NCI-H2029 (cell line): ENCODE results near the gene MGST3.
"Not testable (repeated sequence)": the region's sequence is repeated elsewhere in the genome, so short reads cannot be mapped to it uniquely, and the experiment has no call there.

Experiments used
- DNase-seq: peaks from one replicate; lab custom pipeline; 2025; lab: John Stamatoyannopoulos, UW

Gene MGST3

DNA sequence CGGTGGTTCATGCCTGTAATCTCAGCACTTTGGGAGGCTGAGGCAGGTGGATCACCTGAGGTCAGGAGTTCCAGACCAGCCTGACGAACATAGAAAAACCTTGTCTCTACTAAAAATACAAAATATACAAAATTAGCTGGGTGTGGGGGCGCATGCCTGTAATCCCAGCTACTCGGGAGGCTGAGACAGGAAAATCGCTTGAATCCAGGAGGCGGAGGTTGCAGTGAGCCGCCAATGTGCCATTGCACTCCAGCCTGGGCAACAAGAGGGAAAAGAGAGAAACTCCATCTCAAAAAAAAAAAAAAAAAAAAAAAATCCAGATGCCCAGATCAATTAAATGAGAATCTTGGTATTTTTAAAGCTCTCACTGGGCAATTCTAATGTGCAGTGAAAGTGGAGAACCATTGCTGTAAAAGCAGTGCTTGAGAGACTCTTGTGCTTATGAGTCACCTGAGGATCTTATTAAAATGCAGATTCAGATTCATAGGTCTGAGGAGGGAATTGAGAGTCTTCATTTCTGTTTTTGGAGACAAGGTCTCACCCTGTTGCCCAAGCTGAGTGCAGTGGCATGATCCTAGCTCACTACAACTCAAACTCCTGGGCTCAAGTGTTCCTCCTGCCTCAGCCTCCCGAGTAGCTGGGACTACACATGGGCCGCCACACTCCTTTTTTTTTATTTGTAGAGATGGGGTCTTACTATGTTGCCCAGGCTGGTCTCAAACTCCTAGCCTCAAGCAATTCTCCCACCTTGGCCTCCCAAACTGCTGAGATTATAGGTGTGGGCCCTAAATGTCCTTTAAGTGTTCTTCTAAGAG lies 27.9 kb downstream of the MGST3 start:
- DNase-seq: not testable (repeated sequence)

DNA sequence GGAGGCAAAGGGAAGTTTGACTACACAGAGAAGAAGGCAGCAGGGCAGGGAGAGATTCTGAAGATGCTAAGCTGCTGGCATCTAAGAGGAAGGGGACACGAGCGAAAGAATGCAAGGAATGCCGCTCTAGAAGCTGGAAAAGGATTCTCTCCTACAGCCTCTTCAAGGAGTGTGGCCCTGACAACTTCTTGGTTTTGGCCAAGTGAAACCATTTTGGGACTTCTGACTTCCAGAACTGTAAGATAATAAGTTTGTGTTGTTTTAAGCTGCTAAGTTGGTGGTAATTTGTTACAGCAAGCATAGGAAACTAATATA lies 28.5 kb downstream of the MGST3 start:
- no peak for DNase-seq

DNA sequence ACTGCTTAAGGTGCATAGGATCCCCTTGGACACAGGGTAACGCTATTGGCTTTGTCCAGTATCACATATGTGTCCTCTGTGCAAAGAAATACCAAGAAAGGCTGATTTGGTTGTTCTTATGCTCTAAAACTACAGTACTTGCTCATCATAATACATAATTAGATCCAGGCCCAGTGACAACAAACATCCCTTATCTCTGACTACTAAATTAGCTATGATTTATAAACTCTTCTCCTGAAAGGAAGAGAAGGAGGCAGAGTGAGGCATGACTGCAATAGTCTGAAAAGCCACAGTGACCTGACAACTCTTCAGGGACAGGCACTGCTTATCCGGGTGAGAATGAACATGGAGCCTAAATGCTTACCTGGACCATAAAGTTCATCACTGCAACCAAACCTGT lies 30.7 kb downstream of the MGST3 start:
- no peak for DNase-seq

GRCh38 chr1:165662186-165662585 lies 31.2 kb downstream of the MGST3 start:
- no peak for DNase-seq

GRCh38 chr1:165666152-165666825 lies 35.3 kb downstream of the MGST3 start:
- DNase-seq: no peak

DNA sequence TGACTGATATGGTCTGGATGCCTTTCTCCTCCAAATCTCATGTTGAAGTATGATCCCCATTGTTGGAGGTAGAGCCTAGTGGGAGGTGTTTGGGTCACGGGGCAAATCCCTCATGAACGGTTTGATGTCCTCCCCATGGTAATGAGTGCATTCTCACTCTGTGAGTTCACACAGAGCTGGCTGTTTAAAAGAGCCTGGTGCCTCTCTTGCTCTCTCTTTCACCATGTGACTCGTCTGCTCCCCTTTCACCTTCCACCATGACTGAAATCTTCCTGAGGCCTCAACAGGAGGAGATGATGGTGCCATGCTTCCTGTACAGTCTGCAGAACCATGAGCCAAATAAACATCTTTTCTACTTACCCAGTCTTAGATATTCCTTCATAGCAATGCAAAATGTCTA lies 37.1 kb downstream of the MGST3 start:
- no peak for DNase-seq

GRCh38 chr1:165671526-165671925 lies 40.5 kb downstream of the MGST3 start:
- DNase-seq: no peak

- no peak for DNase-seq
Observed at GRCh38 chr1:165674599-165674998, 43.6 kb downstream of the MGST3 start.

DNA sequence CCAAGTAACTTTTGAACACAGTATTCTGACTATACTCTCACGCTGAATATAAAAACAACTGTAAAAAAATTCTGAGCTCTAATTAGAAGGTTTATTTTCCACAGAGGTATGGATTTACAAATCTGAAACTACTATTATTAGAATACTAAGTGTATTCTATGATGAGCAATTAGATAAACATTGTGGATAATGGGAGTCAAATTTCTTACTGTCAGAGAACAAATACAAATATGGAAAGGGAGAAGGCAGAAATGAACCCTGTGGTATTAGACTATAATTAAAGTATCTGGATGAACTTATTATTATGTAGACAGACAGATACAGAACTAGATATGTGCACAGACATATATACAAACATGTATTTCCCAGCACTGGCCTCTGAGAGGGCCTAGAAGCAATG lies 44.8 kb downstream of the MGST3 start:
- DNase-seq: no peak

GRCh38 chr1:165678509-165678908 lies 47.5 kb downstream of the MGST3 start:
- DNase-seq: no peak

GRCh38 chr1:165679282-165680036 lies 48.4 kb downstream of the MGST3 start:
- DNase-seq: no peak

GRCh38 chr1:165680303-165680702 lies 49.3 kb downstream of the MGST3 start:
- no peak for DNase-seq

GRCh38 chr1:165680773-165681172 lies 49.7 kb downstream of the MGST3 start:
- not testable (repeated sequence) for DNase-seq

- no peak for DNase-seq
Observed at GRCh38 chr1:165683848-165684485, 52.9 kb downstream of the MGST3 start.

- DNase-seq: no peak
Observed at GRCh38 chr1:165686121-165686970, 55.3 kb downstream of the MGST3 start.

DNA sequence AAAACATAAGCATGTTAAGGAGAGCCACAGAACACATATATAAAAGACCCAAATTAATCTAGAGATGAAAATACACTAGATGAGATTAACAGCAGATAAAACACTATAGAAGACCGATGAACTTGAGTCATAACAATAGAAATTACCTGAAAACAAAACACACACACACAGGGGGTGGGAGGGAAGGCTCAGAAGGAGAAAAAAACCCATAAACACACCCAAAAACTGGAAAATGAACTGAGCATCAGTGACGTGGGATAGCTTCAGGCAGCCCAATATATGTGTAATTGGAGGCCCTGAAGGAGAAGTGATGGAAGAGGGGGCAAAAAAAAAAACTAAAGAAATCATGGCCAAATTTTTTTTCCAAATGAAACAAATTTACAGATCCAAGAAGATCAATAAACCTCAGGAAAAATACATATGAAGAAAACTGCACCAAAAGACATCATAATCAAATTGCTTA lies 56.0 kb downstream of the MGST3 start:
- DNase-seq: no peak

- DNase-seq: no peak
Observed at GRCh38 chr1:165688046-165688445, 57.0 kb downstream of the MGST3 start.

DNA sequence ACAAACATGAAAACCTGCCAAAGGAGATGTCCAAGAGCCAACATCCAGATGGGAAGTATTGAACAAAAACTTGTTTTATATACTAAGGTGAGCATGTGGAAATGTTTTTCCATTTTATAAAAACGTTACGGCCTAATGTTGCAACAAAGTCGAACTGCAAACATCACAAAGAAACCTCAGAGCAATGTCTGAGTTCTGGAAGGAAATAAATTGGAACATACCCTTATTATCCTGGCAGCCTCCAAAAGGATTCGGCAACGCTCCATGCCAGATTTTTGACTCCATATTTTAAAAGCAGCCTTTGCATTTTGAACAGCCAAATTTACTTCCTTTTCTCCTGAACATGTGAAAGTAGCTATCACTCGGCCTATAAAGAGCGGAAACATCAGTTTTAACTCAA lies 64.0 kb downstream of the MGST3 start:
- no peak for DNase-seq

- DNase-seq: no peak
Observed at GRCh38 chr1:165696625-165697100, 65.6 kb downstream of the MGST3 start.

GRCh38 chr1:165697491-165697880 lies 66.5 kb downstream of the MGST3 start:
- no peak for DNase-seq
